ENCODE data around the gene METTL8. TPM values are rescaled to one million over a fixed set of nuclear protein-coding genes. Genes with fewer than 3 reads are reported as not detected.

Gene METTL8
- total and polyA plus RNA-seq, 2 of the 13 experiments (the other 11 are each of a cell fraction or from before 2014, with no cell fraction given) = 18.6 to 68.2 TPM

DNA sequence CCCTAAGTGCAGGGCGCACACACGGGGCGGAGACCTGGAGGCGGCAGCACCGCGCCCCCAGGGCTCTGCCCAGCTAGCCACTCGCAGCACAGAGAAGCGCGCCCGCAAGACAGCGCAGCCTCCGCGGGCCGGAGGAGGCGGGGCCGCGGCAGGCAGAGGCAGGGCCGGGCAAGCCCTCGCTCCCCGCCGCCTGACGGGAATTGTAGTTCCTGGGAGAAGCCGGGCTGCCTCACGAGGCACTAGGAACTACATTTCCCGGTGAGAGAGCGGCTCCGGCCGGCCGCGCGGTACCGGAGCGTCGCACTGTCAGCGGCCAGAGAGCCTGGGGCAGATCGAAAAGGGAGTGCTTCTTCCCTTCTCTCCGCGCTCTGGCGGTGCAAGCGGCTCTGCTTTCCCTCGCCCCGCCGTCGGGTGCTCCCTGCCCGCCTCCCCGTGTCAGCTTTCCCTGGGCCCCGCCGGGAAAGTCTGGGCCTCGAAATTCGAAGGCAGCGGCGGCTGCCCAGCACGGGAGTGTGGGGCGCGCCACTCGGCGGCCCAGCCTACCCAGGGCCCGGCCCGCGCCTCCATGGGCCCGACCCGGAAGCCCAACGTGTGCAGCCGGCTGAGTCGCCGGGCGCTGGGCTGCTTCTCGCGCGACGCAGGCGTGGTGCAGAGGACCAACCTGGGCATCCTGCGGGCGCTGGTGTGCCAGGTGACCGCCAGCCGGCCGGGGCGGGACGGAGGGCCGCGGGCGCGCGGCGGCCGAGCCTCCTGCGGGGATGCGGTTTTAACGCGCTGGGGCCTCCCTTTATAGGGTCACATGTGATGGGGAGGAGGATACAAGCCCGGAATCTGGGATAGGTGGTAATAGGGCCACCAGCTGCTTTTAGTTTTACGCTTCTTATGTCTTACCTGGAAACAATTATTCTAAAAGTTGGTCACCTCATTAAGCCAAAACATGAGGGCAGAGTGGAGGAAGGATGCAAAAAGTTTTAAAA, 511 bp upstream of the METTL8 start, which contains the start of gene DCAF17 (continued):
- TF ChIP-seq, protein P1, sequence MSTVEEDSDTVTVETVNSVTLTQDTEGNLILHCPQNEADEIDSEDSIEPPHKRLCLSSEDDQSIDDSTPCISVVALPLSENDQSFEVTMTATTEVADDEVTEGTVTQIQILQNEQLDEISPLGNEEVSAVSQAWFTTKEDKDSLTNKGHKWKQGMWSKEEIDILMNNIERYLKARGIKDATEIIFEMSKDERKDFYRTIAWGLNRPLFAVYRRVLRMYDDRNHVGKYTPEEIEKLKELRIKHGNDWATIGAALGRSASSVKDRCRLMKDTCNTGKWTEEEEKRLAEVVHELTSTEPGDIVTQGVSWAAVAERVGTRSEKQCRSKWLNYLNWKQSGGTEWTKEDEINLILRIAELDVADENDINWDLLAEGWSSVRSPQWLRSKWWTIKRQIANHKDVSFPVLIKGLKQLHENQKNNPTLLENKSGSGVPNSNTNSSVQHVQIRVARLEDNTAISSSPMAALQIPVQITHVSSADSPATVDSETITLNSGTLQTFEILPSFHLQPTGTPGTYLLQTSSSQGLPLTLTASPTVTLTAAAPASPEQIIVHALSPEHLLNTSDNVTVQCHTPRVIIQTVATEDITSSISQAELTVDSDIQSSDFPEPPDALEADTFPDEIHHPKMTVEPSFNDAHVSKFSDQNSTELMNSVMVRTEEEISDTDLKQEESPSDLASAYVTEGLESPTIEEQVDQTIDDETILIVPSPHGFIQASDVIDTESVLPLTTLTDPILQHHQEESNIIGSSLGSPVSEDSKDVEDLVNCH (CRISPR knock-in tag; IDR thresholded peaks at IDR 0.05) = no peak
- TF ChIP-seq CBX2 (IDR thresholded peaks at IDR 0.05; ENCODE audit: low read depth, low read length) = no peak
- TF ChIP-seq CBX2 (CRISPR knock-in tag; IDR thresholded peaks at IDR 0.05; ENCODE audit: low read depth) = no peak; the same call in 1 of the 2 replicates
- peak; percentile 83 for TF ChIP-seq ZNF747 (CRISPR knock-in tag; IDR thresholded peaks at IDR 0.05; ENCODE audit: borderline replicate concordance)
- TF ChIP-seq GPBP1L1 (CRISPR knock-in tag; IDR thresholded peaks at IDR 0.05) = no peak
- no peak; the same call in none of the 2 replicates for TF ChIP-seq ZNF816 (CRISPR knock-in tag; IDR thresholded peaks at IDR 0.05; ENCODE audit: borderline replicate concordance)
- TF ChIP-seq ZSCAN25 (CRISPR knock-in tag; IDR thresholded peaks at IDR 0.05) = no peak
- TF ChIP-seq ONECUT2 (CRISPR knock-in tag; IDR thresholded peaks at IDR 0.05) = no peak
- TF ChIP-seq E2F5 (CRISPR knock-in tag; conservative IDR thresholded peaks at IDR 0.05) = peak; percentile 72
- peak; percentile 75 for TF ChIP-seq GATAD1 (CRISPR knock-in tag; IDR thresholded peaks at IDR 0.05)
- no peak for TF ChIP-seq ZNF460 (CRISPR knock-in tag; IDR thresholded peaks at IDR 0.05; ENCODE audit: borderline replicate concordance)
- TF ChIP-seq KDM2A (CRISPR knock-in tag; IDR thresholded peaks at IDR 0.05; ENCODE audit: borderline replicate concordance, low read depth) = peak; percentile 95
- TF ChIP-seq IKZF4 (CRISPR knock-in tag; IDR thresholded peaks at IDR 0.05; ENCODE audit: borderline replicate concordance, low read depth, not compliant biosample characterization) = peak; percentile 56
- TF ChIP-seq SKI (IDR thresholded peaks at IDR 0.05; ENCODE audit: partially characterized antibody) = peak; percentile 11
- TF ChIP-seq, protein P2, sequence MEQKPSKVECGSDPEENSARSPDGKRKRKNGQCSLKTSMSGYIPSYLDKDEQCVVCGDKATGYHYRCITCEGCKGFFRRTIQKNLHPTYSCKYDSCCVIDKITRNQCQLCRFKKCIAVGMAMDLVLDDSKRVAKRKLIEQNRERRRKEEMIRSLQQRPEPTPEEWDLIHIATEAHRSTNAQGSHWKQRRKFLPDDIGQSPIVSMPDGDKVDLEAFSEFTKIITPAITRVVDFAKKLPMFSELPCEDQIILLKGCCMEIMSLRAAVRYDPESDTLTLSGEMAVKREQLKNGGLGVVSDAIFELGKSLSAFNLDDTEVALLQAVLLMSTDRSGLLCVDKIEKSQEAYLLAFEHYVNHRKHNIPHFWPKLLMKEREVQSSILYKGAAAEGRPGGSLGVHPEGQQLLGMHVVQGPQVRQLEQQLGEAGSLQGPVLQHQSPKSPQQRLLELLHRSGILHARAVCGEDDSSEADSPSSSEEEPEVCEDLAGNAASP (CRISPR knock-in tag; IDR thresholded peaks at IDR 0.05; ENCODE audit: borderline replicate concordance) = peak; percentile 73

All from HepG2 (cell line).